ENCODE data around the gene DLGAP1.
A peak's percentile ranks its signal among the peaks of the same experiment; 100 is the strongest.
"Not testable (repeated sequence)": the region's sequence is repeated elsewhere in the genome, so short reads cannot be mapped to it uniquely, and the experiment has no call there.

The DLGAP1 gene

DNA sequence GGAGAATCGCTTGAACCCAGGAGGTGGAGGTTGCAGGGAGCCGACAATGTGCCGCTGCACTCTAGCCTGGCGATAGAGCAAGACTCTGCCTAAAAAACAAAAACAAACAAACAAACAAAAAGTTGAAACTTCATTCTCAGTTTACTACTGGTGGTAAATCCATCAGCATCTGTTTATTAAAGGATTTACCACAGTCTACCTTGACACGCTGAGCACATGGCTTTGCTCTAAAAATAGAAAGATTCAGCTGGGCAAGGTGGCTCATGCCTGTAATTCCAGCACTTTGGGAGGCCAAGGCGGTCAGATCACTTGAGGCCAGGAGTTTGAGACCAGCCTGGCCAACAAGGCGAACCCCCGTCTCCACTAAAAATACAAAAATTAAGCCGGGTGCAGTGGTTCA lies 803.8 kb downstream of the DLGAP1 start:
- DNase-seq: no peak
- no peak for TF ChIP-seq GATA1 (IDR thresholded peaks at IDR 0.05; ENCODE audit: low read depth, low read length)
- TF ChIP-seq POLR2A (IDR thresholded peaks at IDR 0.05; ENCODE audit: low read length): no peak

DNA sequence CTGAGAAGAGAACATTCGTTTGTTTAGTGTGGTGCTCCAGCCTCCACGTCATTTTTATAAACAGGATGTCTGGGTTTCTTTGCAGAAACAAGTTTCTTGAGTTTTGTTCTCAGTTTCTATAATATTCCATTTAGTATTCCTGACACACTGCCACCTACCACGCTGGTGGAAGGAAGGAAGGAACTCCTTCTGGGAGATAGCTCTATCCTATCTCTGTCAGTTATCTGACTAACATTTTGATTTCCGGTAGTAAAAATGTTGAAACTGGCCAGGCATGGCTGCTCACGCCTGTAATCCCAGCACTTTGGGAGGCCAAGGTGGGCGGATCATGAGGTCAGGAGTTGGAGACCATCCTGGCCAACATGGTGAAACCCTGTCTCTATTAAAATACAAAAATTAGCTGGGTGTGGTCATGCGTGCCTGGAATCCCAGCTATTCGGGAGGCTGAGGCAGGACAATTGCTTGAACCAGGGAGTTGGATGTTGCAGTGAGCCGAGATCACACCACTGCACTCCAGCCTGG lies 804.5 kb downstream of the DLGAP1 start:
- not testable (repeated sequence) for DNase-seq

DNA sequence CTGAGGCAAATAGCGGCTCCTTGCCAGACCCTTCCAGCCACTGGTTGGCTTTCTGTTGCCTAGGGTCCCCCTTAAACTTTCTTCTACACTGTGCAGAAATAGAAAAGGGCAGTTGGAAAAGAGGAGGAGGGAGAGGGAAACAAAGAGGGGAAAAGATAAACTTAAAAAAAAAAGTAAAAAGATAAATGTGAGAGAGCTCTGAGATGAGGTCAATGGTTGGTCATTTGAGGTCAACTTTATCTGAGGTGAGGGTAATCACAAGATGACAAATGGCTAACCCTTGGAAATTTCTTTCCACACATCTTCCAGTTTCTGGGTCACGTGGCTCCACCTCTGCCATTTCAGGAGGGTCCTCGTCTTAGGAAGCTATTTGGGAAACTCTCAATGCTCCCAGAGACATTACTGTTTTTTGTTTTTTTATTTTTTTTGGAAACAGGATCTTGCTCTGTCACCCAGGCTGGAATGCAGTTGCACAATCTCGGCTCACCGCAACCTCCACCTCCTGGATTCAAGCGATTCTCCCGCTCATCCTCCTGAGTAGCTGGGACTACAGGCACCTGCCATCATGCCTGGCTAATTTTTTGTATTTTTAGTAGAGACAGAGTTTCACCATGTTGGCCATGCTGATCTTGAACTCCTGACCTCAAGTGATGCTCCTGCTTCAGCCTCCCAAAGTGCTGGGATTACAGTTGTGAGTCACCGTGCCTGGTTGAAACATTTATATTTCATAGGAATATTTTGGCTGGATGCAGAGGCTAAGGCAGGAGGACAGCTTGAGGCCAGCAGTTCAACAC lies 805.3 kb downstream of the DLGAP1 start:
- TF ChIP-seq POLR2A (IDR thresholded peaks at IDR 0.05; ENCODE audit: low read length) (no peak), GATA1 (IDR thresholded peaks at IDR 0.05; ENCODE audit: low read depth, low read length) (no peak)
- DNase-seq: peak in 1 of 2 experiments; percentile 48

DNA sequence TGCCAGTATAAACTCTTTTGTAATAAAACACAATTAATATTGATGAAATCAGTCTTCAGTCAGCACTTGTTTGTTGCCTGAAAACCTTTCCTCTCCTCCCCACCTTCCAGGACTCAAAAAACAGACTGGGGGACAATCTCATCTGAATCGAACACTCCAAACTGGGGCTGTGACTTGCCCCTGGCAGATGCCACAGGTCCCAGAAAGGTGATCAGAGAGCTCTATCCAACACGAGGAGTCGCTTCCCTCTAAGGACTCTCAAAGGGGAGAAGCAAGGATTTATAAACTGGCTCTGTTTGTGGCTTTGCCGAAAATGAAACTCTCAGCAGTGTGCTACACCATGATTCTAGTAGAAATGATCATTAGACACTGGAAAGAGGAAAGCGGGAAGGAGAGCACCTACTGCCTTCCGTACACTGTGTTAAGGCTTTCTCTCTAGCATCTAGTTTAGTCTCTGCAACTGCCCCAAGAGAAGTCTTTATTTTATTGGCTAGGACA lies 805.9 kb downstream of the DLGAP1 start:
- DNase-seq: no peak
- no peak for TF ChIP-seq GATA1 (IDR thresholded peaks at IDR 0.05; ENCODE audit: low read depth, low read length)
- TF ChIP-seq POLR2A (IDR thresholded peaks at IDR 0.05; ENCODE audit: low read length): peak; percentile 25

DNA sequence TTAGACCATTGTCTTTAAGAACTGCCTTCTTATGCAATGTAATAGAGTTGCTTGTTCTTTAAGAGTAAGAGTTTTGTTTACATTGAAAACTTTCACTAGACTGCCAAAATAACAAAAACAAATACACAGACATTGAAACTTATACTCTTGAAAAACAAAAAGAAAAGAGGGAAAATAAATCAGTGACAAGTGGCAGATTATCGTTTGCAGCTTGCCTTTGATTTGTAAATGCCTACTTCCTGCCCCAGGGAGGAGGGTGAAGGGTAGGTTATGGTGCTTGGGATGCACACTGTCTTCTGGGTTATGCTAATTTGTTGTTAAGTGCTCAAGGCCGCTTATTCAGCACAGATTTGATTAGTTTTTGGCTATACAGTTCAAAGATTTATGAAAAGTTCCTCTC lies 806.5 kb downstream of the DLGAP1 start:
- TF ChIP-seq GATA1 (IDR thresholded peaks at IDR 0.05; ENCODE audit: low read depth, low read length) (no peak), POLR2A (IDR thresholded peaks at IDR 0.05; ENCODE audit: low read length) (no peak)
- DNase-seq: no peak

DNA sequence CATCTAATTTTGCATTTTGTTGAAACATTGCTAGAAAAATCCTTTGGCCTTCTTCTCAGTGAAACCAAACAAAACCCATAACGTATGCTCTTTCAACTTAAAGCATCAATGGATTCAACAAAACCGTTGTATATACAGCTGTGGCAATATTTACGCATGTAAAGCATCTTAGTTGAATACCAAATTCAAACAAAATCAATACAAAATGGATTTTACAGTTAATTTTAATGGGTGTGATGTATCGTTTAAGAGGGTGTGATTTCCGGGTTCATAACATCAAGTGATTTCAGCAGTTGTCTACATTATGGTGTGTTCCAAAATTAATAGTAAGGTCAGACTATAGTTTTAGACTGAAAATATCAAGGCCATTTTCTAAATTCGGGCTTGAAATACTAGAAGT lies 806.9 kb downstream of the DLGAP1 start:
- TF ChIP-seq GATA1 (IDR thresholded peaks at IDR 0.05; ENCODE audit: low read depth, low read length): no peak
- no peak for TF ChIP-seq POLR2A (IDR thresholded peaks at IDR 0.05; ENCODE audit: low read length)
- no peak for DNase-seq

DNA sequence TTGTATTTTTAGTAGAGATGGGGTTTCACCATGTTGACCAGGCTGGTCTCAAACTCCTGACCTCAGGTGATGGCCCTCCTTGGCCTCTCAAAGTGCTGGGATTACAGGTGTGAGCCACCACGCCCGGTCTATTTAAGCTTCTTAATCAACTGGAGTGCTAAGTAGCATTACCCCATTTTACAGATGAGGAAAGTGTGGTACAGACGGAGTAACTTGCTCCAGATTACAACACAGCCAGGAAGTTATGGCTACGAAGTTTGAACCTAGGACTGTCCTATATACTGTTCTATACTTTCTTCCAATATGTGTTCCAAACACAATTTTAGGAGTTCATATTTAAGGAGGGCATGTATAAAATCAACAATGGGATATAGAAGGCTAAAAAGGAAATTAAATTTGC lies 807.5 kb downstream of the DLGAP1 start:
- TF ChIP-seq POLR2A (IDR thresholded peaks at IDR 0.05; ENCODE audit: low read length): no peak
- TF ChIP-seq GATA1 (IDR thresholded peaks at IDR 0.05; ENCODE audit: low read depth, low read length): no peak
- DNase-seq: no peak

DNA sequence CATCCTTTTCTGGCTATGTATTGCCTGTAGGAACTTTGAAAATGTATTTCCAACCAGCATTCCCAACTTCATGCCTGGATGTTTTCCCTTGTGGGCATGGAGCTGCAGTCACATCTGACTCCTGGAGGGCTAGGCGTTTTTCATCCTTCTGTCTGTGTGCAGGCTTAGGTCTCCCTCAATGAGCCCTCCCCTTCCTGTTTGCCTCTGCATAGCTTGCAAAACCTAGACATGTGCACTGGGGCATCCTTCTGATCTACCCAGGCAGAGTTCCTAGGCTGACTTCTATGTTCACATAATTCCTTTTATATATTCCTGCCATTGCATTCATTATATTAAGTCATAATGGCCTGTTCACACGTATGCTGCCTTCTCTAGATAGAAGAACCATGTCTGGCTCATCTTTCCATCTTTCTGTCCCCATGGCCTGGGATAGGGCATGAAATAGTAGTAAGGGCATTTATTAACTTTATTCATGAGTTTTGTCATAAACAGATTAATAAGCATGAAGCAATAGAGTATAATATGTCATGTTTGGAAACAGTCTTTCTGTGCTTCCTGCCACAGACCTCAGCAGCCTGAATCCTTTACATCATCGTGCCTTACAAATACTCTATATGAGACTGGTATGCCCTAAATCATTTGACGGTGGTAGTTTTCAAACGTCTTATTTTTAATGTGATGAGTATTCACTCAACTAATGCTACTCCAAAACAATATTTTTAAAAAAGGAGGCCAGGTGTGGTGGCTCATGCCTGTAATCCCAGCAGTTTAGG lies 809.5 kb downstream of the DLGAP1 start:
- TF ChIP-seq POLR2A (IDR thresholded peaks at IDR 0.05; ENCODE audit: low read length) (no peak), GATA1 (IDR thresholded peaks at IDR 0.05; ENCODE audit: low read depth, low read length) (no peak)
- no peak for DNase-seq

DNA sequence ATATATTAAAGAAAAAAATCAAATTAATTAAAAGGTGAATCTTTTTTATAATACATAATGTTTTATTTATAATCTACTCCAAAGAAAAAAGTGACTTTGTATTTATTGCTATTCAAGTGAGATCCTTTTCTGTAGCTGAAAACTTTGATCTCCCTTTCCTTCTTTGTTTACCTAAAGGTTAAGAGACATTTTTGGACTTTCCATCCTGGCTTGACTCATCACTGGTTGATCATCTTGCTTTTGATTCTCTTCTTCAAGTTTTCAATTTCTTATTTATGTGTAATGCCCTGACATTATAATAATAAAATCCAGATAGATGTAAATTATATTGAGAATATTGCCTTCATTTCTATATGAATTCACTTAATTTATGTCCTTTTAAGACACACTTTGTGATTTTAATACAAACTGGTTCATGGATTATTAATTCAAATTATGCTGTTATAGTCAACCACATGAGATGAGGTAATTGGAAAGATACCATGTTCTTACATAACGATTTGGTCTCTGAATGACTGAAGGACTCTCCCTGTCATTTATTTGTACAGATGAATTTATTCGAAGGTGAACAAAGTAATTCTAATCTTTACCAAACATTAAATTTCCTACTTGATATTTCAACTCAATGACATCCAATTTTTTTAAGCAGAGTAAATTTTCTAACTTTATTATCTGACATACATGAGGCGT lies 820.7 kb downstream of the DLGAP1 start:
- TF ChIP-seq POLR2A (IDR thresholded peaks at IDR 0.05; ENCODE audit: low read length) (no peak), GATA1 (IDR thresholded peaks at IDR 0.05; ENCODE audit: low read depth, low read length) (no peak)
- no peak for DNase-seq

DNA sequence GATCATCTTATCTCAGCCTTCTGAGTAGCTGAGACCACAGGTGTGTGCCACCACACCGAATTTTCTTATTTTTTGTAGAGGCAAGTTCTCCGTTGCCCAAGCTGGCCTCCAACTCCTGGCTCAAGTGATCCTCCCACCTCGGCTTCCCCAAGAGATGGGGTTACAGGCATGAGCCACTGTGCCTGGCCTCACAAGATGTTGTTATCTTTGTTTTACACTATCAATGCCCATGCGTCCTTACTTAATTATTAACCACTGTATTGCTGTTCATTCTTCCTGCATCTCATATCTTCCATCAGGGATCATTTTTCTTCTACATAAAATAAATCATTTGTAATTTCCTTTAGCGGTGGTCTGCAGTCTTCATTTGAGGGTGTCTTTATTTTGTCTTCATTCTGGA lies 823.2 kb downstream of the DLGAP1 start:
- DNase-seq: peak; percentile 80 to 92
- TF ChIP-seq POLR2A (IDR thresholded peaks at IDR 0.05; ENCODE audit: low read length) (no peak), GATA1 (IDR thresholded peaks at IDR 0.05; ENCODE audit: low read depth, low read length) (no peak)

DNA sequence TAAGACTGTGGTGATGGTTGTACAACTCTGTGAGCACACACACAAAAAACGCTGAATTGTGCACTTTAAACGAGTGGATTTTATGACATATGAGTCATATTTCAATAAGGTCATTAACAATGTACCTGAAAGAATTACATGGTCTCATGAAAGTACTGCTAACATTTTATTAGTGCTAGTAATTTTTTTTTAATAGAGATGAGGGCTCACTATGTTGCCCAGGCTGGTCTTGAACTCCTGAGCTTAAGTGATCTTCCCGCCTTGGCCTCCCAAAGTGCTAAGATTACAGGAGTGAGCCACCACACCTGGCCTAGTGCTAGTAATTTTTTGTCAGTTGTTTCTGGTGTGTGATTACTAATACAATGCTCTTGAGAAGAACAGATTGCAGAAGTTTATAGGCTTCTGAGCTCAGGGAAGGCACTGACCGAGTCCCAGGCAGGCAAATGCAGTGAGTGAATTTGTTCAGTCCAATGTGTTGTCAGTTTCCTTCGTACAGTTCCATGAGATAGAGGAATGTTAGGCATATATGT lies 828.1 kb downstream of the DLGAP1 start:
- TF ChIP-seq POLR2A (IDR thresholded peaks at IDR 0.05; ENCODE audit: low read length) (no peak), GATA1 (IDR thresholded peaks at IDR 0.05; ENCODE audit: low read depth, low read length) (no peak)
- no peak for DNase-seq

DNA sequence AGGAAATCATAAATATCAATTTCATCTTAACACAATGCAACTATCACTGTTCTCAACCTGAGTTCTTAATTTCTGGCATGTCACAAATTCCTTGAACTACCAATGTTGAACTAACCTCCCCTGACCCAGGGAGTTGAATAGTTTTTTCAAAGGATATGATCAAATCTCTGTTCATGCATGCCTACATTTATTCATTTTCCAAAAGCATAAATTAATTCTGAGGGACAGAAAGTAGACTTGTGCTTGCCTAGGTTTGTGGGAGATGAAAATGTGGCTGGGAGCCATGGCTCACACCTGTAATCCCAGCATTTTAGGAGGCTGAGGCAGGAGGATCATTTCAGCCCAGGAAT lies 829.4 kb downstream of the DLGAP1 start:
- DNase-seq: no peak
- TF ChIP-seq GATA1 (IDR thresholded peaks at IDR 0.05; ENCODE audit: low read depth, low read length) (no peak), POLR2A (IDR thresholded peaks at IDR 0.05; ENCODE audit: low read length) (no peak)

DNA sequence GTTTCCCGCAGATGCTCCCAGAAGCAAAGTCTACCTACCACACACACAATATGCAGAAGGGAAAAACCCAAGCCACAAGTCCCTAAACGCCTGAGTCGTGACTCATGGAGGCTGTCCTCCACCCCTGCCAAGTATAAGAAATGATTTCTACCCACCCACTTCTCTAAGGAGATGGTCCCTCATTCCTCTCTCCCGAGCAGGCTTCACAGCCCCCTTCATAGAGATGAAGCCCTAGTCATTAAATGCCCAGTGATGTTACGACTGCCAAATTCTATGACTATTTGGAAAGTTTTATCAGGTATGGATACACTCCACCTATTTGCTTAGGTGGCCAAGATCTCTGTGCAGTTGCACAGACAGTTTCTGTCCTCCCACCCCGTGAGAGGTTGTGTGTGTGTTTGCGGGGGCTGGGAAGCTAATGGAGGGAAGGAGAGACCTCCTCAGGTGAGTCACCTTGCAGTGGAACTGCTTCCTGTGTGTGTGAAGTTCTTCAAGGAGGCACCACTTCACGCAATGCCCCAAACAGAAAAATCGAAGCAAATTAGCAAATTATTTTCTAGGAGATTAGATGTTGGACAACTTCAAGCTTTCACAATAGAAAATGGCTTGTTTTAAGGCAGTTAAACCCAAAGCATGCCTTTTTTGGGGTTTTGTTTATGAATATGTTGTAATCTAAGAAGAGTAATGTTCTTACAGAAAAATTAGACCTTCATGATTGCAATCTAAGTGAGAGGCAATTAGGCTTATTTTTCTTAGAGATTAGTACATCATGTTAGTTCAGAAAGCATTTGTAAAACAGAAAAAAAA lies 830.0 kb downstream of the DLGAP1 start:
- no peak for TF ChIP-seq POLR2A (IDR thresholded peaks at IDR 0.05; ENCODE audit: low read length)
- TF ChIP-seq GATA1 (IDR thresholded peaks at IDR 0.05; ENCODE audit: low read depth, low read length): no peak
- peak; percentile 79 to 90 for DNase-seq

Data from erythroblast (primary cell).